ENCODE measurements around the gene PKN2.

GRCh38 chr1:88768187-88768586, 84.1 kb downstream of the PKN2 start:
- TF ChIP-seq TARDBP (IDR thresholded peaks at IDR 0.05) (no peak), SP1 (IDR thresholded peaks at IDR 0.05) (no peak), FOXK2 (IDR thresholded peaks at IDR 0.05) (no peak), HDGF (IDR thresholded peaks at IDR 0.05; ENCODE audit: borderline replicate concordance) (no peak), ELF4 (IDR thresholded peaks at IDR 0.05) (no peak), SUZ12 (IDR thresholded peaks at IDR 0.05) (no peak), NFRKB (IDR thresholded peaks at IDR 0.05) (no peak), BHLHE40 (IDR thresholded peaks at IDR 0.05; ENCODE audit: borderline replicate concordance) (no peak), ZNF384 (IDR thresholded peaks at IDR 0.05) (no peak), FOXA1 (IDR thresholded peaks at IDR 0.05) (no peak), L3MBTL2 (conservative IDR thresholded peaks at IDR 0.05) (no peak), CTBP1 (IDR thresholded peaks at IDR 0.05; ENCODE audit: borderline replicate concordance) (no peak)
